Measurements from ENCODE around the gene TMEM150A. TPM values are rescaled to one million over a fixed set of nuclear protein-coding genes. Genes with fewer than 3 reads are reported as not detected.

The TMEM150A gene
- total and polyA plus RNA-seq, 2 of the 13 experiments (the other 11 are each of a cell fraction or from before 2014, with no cell fraction given), result 30.1 to 70.4 TPM

- ChIA-PET CTCF (ENCODE audit: low intra/inter-chr PET ratio, low total read pairs) (no interaction called here), POLR2A (interaction anchor here (3.8 to 22.7 kb wide), 2 partner anchors 23 kb away, joined by 134 to 795 read pairs; partner anchors contain the start of genes C2orf68, GGCX, RNF181 and TMEM150A)
These were observed 20.0 kb downstream of the TMEM150A start for GRCh38 chr2:85582492-85582891.

More at GRCh38 chr2:85582492-85582891, 20.0 kb downstream of the TMEM150A start:
- Histone ChIP-seq H4K20me1 (ENCODE audit: insufficient read depth, low read length) (no peaks in the 10 kb centered on the region), H3K27me3 (ENCODE audit: control insufficient read depth in 1 of 2, insufficient read depth in 2 of 2, low read length in 2 of 2) (no peaks in the 10 kb centered on the region; a peak in 1 of 5 replicates), H3K79me2 (ENCODE audit: insufficient read depth, low read length) (peaks cover 12% of the 10 kb centered on the region), H3K27ac (ENCODE audit: extremely low read length, insufficient read depth, low read length) (no peak overlapping the region), H3K4me3 (replicated peaks in 1 of 3; ENCODE audit: insufficient read depth in 1 of 3, low read depth in 2 of 3, low read length in 3 of 3) (no peak overlapping the region), H3K36me3 (replicated peaks in 1 of 2; ENCODE audit: control insufficient read depth in 1 of 2, insufficient read depth in 2 of 2, low read length in 2 of 2) (peaks cover 0 to 7% of the 10 kb centered on the region in 2 experiments; a peak in 4 of 5 replicates), H3K4me1 (ENCODE audit: insufficient read depth, low read length) (peaks cover 72% of the 10 kb centered on the region), H3K9ac (ENCODE audit: insufficient read depth, low read depth, low read length) (no peak overlapping the region), H3K9me3 (ENCODE audit: low read length) (no peaks in the 10 kb centered on the region), H2AFZ (ENCODE audit: low read length) (no peak overlapping the region), H3K4me2 (ENCODE audit: low read depth, low read length) (no peak overlapping the region)
- no TSS peak for BruUV-seq (replicated peaks)
- WGBS (ENCODE audit: low lambda C conversion rate), result 100% methylated on average over 1 of the region's 1 CpG
- intact Hi-C loops (cut with micrococcal nuclease; ENCODE audit: unreplicated experiment), result no loop called here
- FAIRE-seq (no peak), ATAC-seq (no peak), DNase-seq (ENCODE audit: low spot score) (no peak)
- no peak for TF ChIP-seq HMGA1 (CRISPR knock-in tag; conservative IDR thresholded peaks at IDR 0.05)
- TF ChIP-seq CREB3 (CRISPR knock-in tag; IDR thresholded peaks at IDR 0.05), result no peak
- TF ChIP-seq ZNF460 (CRISPR knock-in tag; IDR thresholded peaks at IDR 0.05; ENCODE audit: borderline replicate concordance), result peak; percentile 8; the same call in 1 of the 2 replicates
- no peak for TF ChIP-seq TRIM22 (IDR thresholded peaks at IDR 0.05)
- TF ChIP-seq ZNF3 (CRISPR knock-in tag; IDR thresholded peaks at IDR 0.05), result no peak
- TF ChIP-seq NFE2L2 (IDR thresholded peaks at IDR 0.05; ENCODE audit: low read length), result no peak
- no peak for TF ChIP-seq UBTF (CRISPR knock-in tag; IDR thresholded peaks at IDR 0.05)
- TF ChIP-seq ZNF790 (CRISPR knock-in tag; IDR thresholded peaks at IDR 0.05; ENCODE audit: borderline replicate concordance), result no peak
- TF ChIP-seq BCLAF1 (IDR thresholded peaks at IDR 0.05), result no peak
- TF ChIP-seq ZNF331 (CRISPR knock-in tag; IDR thresholded peaks at IDR 0.05), result no peak
- TF ChIP-seq HBP1 (CRISPR knock-in tag; IDR thresholded peaks at IDR 0.05; ENCODE audit: low read depth), result no peak
- 0 out of 2 replicates have a peak, but pooled peaks have one; percentile 53 for TF ChIP-seq ZNF354B (CRISPR knock-in tag; IDR thresholded peaks at IDR 0.05)
- TF ChIP-seq ZNF557 (CRISPR knock-in tag; IDR thresholded peaks at IDR 0.05), result no peak
- no peak for TF ChIP-seq DPF2 (CRISPR knock-in tag; IDR thresholded peaks at IDR 0.05; ENCODE audit: borderline replicate concordance, low read depth)
- TF ChIP-seq ZFP36L2 (CRISPR knock-in tag; IDR thresholded peaks at IDR 0.05), result no peak
- in situ Hi-C loops (cut with HindIII; ENCODE audit: extremely low pct_ligation_motif_present, low pct_unique_long_range_greater_than_20kb), result no loop called here
